ENCODE data around the gene HAGH.
"Not testable (repeated sequence)": the region's sequence is repeated elsewhere in the genome, so short reads cannot be mapped to it uniquely, and the experiment has no call there.

Gene HAGH
- 26.3 to 46.0 reads per million in 2 experiments for total RNA-seq

DNA sequence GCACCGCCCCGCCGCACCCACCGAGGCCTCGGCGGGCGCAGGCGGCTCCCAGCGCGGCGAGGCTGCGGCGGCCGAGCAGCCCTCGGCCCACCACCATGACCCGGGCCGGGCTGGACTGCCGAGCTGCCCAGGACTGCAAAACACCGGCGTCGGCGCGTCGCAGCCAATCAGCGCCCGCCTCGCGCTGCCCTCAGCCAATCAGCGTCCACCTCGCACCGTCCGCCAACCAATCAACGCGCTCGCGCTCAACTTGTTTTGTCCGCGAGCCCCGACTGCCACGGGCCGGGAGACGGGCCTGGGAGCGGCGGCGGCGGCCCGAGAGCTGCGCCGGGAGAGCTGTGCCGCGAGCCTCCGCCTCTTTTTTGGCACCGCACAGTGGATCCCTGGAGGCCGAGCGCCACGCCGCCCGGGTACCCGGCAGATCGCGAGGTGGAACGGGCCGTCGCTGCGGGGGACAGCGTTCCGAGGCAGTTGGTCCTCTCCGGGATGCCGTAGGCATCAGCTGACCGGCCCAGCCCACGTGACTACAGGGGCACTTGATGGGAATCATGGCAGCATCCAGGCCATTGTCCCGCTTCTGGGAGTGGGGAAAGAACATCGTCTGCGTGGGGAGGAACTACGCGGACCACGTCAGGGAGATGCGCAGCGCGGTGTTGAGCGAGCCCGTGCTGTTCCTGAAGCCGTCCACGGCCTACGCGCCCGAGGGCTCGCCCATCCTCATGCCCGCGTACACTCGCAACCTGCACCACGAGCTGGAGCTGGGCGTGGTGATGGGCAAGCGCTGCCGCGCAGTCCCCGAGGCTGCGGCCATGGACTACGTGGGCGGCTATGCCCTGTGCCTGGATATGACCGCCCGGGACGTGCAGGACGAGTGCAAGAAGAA lies at the start of gene HAGH, which contains the start of gene FAHD1:
TSS of gene HAGH (minus strand) at position 135 of the 883 bp plus-strand sequence. CDS start at position 97, 38 bp downstream.
TSS of gene FAHD1 (plus strand) at position 516 of the 883 bp plus-strand sequence. CDS start at position 549, 33 bp downstream.
- DNase-seq (ENCODE audit: low read depth) = peak; percentile 82

DNA sequence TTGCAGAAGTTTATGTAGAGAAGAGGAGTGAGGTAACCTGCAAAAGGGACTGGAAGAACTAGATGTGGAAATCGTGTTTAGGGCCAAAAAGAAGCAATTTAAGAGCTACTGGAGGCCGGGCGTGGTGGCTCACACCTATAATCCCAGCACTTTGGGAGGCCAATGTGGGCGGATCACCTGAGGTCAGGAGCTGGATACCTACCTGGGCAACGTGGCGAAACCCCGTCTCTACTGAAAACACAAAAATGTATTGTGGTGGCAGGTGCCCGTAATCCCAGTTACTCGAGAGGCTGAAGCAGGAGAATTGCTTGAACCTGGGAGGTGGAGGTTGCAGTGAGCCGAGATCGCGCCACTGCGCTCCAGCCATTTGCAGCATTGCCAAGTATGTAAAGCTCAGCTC lies 49.4 kb upstream of the HAGH start:
- DNase-seq (ENCODE audit: low read depth) = not testable (repeated sequence)

DNA sequence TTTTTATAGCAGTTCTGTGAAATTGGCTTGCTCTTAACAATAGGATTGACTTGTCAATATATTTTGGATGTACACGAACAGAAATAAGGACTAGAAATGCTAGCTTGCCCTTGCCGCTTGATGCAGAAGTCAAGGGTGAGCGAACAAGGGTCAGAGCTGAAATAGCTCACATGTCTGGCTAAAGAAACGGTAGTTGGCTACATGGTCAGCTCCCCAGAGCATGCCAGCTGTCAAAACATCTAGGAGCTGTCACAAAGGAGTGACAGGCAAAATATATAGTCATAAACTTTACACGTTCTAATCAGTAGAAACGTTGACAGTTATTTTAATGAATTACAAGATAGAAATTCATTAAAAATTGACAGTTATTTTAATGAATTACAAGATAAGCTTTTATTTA lies 48.2 kb upstream of the HAGH start:
- no peak for DNase-seq (ENCODE audit: low read depth)

DNA sequence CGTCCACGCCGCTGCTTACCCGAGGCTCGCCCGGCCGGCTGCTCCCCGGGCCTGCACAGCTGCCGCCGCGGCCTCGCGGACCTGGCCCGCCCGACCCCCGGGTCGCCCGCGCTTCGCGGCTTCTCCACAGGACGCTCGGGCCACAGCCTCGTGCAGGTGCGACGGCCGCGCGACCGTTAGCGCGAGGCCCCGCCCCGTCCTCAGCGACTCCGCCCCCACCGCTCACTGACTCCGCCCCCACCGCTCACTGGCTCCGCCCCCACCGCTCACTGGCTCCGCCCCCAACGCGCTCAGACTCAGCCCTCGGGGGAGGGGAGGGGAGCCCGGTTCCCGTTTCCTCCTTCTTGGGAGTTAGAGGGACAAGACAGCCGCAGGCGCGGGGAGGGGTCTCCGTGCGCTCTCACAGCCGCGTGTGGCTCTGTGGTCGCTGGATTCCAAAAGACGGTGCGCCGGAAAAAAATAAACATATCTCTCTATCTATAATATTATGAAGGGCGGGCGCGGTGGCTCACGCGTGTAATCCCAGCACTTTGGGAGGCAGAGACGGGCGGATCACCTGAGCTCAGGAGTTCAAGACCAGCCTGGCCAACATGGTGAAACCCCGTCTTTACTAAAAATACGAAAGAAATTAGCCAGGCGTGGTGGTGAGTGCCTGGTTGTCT lies 45.5 kb upstream of the HAGH start, which contains the start of gene MEIOB:
TSS of gene MEIOB (minus strand) at position 191 of the 662 bp plus-strand sequence. CDS start 3,989 bp downstream, outside the sequence.
- DNase-seq (ENCODE audit: low read depth) = no peak

DNA sequence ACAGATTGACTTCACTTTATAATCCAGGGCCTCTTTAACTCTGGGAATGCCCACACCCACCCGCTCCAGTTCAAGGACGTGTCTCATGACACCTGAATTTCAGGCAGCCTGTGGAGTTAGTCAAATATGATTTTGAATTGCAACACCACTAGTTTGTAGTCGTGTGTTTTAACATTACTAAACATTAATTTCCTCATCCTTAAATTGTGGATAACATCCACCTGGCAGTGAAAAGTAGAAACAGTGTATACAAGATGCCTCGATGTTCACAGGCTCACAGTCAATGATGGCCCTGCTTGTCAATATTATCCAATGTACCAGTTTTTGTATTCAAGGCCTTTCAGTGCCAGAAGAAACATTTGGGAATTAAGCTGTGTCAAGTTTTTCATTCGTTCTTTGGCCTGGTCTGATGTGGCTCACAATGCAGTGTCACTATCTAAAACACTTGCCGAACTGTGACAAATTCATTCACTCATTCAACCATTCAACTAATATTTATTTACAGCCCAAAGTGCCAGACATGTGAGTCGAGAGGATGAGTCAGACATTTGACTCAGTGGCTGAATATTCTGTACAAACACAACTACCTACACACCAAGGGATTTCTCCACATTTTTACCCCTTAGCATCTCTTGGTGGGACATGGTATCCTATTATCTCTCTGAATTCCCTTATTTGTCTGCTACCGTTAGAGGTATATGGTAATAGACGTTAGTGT lies 43.9 kb upstream of the HAGH start:
- DNase-seq (ENCODE audit: low read depth) = no peak

DNA sequence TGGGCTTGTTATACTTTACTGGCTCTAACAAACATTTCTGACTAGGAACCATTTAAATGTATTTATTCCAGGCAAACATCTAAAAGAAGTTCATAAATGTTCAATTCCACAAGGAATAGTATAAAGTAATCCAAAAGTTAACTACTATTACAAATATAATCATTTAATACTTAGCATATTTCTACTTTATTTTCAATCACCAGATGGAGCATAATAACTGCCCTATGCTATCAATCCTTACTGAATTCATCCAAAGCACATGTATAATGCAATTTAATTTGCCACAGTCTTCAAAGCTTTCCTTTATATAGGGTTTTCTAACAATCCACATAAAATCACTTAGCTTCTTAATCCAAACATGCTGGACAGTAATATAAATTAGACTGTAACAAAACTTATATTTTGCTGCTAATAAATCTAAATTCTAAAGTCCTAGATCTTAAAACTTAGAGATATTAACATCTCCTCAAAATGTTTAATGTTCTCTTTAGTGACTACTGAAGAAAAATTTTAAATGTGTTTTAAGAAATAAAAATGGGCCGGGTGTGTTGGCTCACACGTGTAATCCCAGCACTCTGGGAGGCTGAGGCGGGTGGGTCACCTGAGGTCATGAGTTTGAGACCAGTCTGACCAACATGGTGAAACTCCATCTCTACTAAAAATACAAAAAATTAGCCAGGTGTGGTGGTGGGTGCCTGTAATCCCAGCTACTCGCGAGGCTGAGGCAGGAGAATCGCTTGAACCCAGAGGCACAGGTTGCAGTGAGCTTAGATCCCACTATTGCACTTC lies 39.5 kb upstream of the HAGH start:
- DNase-seq (ENCODE audit: low read depth) = no peak

DNA sequence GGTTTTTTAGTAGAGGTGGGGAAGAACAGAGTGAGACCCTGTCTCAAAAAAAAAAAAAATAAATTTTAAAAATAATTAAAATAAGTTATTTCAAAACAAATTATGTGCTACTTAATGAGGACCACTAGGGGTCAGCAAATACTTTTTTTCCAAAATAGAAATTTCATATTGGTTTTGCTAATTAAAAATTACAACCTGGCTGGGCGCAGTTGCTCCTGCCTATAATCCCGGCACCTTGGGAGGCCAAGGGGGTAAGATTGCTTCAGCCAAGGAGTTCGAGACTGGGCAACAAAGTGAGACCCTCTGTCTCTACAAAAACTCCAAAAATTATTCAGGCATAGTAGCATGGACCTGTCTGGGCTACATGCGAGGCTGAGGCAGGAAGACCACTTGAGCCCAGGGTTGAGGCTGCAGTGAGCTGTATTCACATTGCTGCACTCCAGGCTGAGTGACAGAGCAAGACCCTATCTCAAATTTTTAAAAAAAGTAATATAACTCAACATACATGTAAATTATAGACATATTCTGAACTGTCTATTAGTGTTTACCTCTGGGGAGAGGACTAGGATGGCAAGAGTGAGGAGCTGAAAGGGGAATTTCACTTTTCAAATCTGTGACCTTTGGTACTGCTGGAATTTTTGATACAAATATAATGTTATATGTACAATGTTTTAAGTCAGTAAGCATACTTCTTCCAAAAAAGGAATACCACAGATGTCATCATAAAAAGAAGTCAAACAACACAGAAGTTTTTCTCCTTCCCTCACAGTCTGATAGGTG lies 37.2 kb upstream of the HAGH start:
- no peak for DNase-seq (ENCODE audit: low read depth)

DNA sequence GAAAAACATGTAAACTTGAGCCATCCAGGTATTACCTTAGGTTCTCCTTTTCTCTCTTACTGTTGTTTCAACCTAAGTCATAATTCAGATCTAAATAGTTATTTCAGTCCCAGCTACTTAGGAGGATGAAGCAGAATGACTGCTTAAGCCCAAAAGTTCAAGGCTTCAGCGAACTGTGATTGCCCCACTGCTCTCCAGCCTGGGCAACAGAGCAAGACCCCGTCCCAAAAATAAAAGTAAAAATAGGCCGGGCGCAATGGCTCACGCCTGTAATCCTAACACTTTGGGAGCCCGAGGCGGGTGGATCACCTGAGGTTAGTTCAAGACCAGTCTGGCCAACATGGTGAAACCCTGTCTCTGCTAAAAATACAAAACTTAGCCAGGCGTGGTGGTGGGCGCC lies 35.8 kb upstream of the HAGH start:
- no peak for DNase-seq (ENCODE audit: low read depth)

DNA sequence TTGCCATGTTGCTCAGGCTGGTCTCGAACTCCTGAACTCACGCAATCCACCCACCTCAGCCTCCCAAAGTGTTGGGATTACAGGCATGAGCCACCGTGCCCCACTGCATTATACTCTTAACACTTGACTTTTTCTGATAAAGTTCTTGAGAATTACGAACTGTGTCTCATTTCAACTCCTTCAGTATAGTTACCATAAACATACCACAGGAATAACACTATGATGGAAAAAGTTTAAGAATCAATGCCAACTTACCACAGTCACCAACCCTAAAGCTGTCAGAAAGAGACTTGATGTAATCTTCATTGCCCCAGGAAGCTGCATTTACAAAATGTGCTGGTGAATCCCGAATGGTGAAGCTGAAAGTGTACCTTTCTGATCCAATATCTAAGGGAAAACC lies 35.1 kb upstream of the HAGH start:
- DNase-seq (ENCODE audit: low read depth) = no peak

DNA sequence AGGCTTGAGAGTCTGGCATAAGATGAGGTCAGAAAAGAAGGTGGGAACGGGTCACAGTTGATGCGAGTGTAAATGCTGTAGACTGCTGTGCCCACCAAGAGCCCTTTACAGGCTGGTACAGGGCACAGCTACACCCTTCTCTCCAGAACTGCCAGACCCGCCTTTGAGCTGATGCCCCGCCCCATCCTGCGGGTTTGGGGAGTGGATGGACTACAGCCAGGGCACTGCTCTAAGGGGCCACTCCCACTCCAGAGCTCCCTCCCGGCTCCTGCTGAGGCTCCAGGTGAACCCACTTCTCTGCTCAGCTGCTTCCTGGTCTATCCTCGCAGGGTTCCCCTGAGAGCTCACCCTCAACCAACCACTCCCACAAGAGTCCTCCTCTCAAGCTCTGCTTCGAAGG lies 33.0 kb upstream of the HAGH start:
- no peak for DNase-seq (ENCODE audit: low read depth)

DNA sequence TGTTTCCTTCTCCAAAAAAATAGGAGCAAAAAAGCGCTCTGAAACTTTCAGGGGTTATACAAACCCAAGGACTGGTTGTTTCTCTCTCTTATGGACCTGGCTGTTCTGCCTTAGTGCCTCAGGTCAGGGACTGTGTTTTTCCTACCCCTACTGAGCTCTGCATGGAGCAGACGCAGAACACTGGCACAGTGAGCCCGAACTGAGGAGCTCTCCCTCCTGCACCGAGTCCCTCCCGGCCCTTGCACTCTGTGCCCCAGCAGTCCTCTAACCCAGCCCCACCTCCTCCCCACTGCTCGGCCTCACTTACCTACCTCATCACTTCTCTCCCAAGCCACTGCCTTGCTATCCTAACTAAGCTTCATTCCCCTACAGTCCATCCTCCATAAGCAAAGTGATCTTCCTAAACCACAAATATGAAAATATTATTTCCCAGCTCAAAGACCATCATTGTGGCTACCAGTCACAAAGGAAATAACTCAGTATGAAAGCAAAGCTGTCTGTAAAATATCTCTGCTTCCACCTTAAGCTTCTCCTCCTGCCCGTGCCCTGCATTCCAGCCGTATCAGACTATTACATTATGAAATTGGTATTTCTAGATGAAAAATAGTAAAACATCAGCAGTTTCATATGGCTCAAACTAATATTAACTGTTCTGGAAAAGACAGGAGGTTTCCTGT lies 31.7 kb upstream of the HAGH start:
- DNase-seq (ENCODE audit: low read depth) = no peak

DNA sequence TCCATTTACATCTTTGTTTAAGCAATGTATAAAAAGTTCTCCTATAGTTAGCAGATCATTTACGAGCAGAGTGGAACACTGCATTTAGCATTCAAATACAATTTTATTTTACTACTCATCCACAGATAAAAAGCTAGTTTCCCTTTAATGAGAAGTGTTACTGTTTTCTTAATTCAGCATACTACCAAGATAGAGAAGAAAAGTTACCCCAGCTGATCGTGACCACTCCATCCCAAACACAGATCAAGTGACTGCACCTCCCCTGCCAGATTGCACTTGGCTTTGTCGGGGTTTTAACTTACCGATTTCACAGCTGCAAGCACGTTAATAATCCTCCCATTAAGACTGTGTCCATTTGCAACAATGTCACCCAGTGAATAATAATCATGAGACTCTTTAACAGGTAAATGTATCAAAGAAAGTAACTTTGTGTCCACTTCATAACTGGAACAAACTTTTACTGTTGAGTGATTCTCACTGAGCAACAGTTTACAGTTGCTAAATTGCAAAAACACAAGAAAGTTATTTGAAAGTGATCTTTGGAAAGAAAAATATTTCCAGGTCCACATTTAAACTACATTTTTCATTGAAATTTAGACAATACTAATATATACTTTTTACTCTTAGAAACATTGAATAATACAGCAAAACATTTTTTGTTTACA lies 30.9 kb upstream of the HAGH start:
- no peak for DNase-seq (ENCODE audit: low read depth)

DNA sequence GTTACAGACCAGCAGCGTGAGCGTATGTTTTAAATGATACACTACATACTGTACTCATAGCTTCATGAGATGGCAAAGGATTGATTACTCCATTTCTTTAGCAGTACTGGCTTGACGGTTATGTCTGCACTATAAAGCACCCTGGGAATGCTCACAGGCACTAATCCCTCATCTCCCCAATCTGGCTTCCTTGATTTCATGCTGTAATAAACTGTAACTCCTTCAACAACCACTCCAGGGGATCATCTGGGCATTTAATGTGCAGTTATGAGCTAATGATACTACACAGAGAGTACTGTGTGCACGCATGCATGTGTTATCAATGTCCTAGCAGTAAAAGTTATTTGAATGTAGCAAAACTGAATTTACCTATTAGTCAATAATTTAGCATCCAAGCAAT lies 25.2 kb upstream of the HAGH start:
- DNase-seq (ENCODE audit: low read depth) = no peak

DNA sequence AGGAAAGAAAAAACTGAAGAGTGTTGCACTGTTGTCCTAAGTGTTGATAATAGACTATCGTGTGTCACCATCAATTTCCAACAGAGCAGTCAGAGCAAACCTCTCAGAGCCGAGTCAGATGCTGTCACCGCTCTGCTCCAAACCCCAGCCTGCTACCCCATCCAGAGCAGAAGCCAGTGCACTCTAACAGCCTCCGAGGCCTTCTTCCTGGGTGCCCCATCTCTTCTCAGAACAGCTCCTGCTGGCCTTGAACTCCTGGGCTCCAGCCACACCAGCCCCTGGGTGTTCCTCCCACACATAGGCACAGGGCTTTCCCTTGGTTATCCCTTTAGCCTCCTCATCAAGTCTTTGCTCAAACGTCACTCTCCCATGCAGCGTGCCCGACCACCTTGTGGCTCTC lies 24.4 kb upstream of the HAGH start:
- no peak for DNase-seq (ENCODE audit: low read depth)

DNA sequence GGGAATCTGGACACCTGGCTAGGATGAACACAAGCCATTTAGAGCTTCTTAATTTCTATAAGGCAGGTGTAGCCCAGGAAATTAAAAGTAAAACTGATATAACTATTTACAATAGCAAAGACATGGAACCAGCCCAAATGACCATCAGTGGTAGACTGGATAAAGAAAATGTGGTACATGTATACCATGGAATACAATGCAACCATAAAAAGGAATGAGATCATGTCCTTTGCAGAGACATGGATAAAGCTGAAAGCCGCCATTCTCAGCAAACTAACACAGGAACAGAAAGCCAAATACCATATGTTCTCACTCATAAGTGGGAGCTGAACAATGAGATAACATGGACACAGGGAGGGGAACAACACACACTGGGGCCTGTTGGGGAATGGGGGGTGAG lies 19.8 kb upstream of the HAGH start:
- DNase-seq (ENCODE audit: low read depth) = no peak

DNA sequence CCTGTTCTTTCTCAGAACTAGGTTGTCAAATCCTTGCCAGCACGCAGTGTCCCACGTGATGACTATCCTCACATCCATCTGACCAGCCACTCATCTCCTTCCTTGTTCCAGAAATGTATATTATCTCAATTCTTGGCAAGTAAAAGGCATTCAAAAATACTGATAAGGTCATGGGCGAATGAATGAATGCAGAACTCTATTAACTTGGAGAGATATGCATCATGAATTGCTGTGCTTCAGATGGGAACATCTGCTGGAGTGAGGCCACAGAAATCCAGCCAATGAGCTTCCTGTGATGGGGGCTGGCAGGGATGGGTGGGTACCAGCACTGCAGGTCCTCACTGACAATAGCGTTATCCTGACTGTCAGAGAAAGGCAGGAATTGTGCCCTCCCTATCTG lies 19.4 kb upstream of the HAGH start:
- DNase-seq (ENCODE audit: low read depth) = no peak

DNA sequence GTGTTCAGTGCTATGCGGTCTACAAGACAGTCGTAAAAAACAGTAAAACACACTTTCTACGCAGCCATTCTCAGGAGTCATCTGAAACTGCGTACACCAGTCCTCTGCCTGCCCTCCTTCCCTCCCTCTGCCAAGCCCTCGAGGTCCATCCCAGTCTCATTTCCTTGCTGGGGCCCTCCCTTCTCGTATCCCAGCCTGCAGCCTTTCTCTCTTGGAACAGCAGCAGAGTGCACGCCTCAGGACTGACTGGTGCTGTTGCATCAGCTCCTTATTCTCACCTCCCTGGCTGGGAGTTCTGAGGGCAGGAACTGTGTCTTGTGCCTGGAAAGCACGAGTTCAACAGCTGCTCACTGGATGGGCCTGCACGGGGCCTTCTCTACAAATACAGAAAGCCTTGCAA lies 12.9 kb upstream of the HAGH start:
- no peak for DNase-seq (ENCODE audit: low read depth)

DNA sequence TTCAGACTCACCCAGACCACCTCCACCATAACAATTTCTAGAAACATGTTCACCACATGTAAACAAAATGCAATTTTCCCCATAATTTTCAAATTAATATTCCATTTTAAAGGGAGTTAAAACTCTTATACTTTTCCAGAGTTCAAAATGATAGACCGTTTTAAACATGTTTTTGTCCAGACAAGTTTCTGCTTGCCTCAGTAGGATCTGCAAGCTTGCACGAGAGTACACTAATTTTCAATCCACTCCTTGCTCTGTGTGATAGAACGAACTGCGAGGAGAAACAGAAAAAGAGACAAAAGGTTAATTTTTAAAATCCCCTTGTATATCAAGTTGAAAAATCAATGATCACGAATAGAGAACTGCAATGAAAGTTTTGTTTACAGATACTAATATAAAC lies 7.5 kb upstream of the HAGH start:
- no peak for DNase-seq (ENCODE audit: low read depth)

DNA sequence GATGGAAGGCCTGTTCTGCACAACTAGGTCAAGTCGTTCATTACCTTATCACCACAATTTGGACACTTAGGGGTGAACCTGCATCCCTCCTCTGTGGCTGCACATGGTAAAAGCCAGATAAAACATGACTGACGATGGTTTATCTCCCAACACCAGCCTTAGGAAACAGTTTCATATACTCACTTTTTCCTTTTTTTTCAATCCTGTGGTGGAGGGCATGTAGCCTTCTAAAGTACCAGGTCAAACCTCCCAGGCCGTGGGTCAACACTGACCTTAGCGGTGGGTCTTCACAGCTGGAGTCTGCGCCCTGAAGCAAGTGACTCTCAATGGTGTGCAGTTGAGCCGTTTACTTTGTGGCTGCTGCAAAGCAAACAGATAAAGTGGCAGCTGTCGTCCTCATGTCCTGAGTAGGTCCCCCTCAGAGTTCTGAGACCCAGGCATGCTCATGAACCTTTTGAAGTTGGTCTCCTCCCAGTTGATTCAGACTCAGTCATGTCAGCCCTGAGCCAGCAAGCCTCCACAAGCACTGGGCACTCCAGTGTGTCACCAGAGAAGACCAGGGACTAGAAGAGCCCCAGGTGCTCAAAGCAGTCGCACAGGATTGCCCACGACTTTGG lies 6.3 kb upstream of the HAGH start:
- no peak for DNase-seq (ENCODE audit: low read depth)
